Right atrium auricular region (tissue), 2 donors: ENCODE results near the gene SUSD6. TPM values are rescaled to one million over a fixed set of nuclear protein-coding genes. Genes with fewer than 3 reads are reported as not detected.

Experiments
- DNase-seq: peaks from one replicate; pipeline ENCODE4 v3.0.0-alpha.2; 2019; ENCODE audit warnings: low spot score
- H3K27ac ChIP-seq, 2 donors: fragments of 200-600 bp; sonication (generic); 1 replicate in 1 of 2; 2 replicates in 1 of 2; pipeline ENCODE4 v1.5.1; 2016 to 2019
- H3K27me3 ChIP-seq, 2 donors: fragments of 200-600 bp; sonication (generic); one replicate each; pipeline versions ENCODE4 v1.5.1 to v1.6.0; 2017 to 2019
- H3K36me3 ChIP-seq: fragments of 200-600 bp; sonication (generic); one replicate; pipeline ENCODE4 v1.5.1; 2016
- H3K4me1 ChIP-seq, 2 donors: fragments of 200-600 bp; sonication (generic); one replicate each; pipeline versions ENCODE4 v1.5.1 to v1.6.0; 2017 to 2019
- H3K4me3 ChIP-seq, 2 donors: fragments of 200-600 bp; sonication (generic); 1 replicate in 1 of 2; 2 replicates in 1 of 2; pipeline ENCODE4 v1.5.1; 2017 to 2019; ENCODE audit warnings: mild to moderate bottlenecking in 1 of 2, moderate library complexity in 1 of 2
- H3K9me3 ChIP-seq, 2 donors: fragments of 200-600 bp; sonication (generic); one replicate each; pipeline ENCODE4 v1.5.1; 2019
- CTCF ChIP-seq, 2 donors: fragments of 200-600 bp; sonication (generic); IDR thresholded peaks; one replicate each; pipeline ENCODE4 v1.5.1; 2019; ENCODE audit warnings: antibody characterized with exemption in 2 of 2
- total RNA-seq, 2 donors: library from RNA; depleted of rRNA; stranded (reverse); fragments of >200 nt; gene quantifications; one replicate each; pipeline ENCODE4 v1.1.0, GENCODE V29; 2016

The SUSD6 gene
- total RNA-seq, 2 donors from 2014 or later, result 19.2 to 24.7 TPM

- no peak for TF ChIP-seq CTCF (IDR thresholded peaks at IDR 0.05)
- Histone ChIP-seq H3K9me3 (no peaks in the 10 kb centered on the region), H3K27me3 (no peaks in the 10 kb centered on the region), H3K36me3 (no peaks in the 10 kb centered on the region), H3K4me3 (no peak overlapping the region), H3K4me1 (no peaks in the 10 kb centered on the region), H3K27ac (no peak overlapping the region)
- DNase-seq, result no peak
Measured at GRCh38 chr14:69582212-69582611, 29.2 kb upstream of the SUSD6 start.

- no peak for DNase-seq
- no peaks in the 10 kb centered on the region for H3K9me3 ChIP-seq
- H3K4me1 ChIP-seq, result no peaks in the 10 kb centered on the region
- H3K27me3 ChIP-seq, result no peaks in the 10 kb centered on the region
- H3K27ac ChIP-seq, result no peak overlapping the region
- no peak overlapping the region for H3K4me3 ChIP-seq
- H3K36me3 ChIP-seq, result no peaks in the 10 kb centered on the region
- TF ChIP-seq CTCF (IDR thresholded peaks at IDR 0.05), result no peak
Measured at GRCh38 chr14:69582829-69583228, 28.6 kb upstream of the SUSD6 start.

- no peaks in the 10 kb centered on the region for H3K9me3 ChIP-seq
- H3K36me3 ChIP-seq, result no peaks in the 10 kb centered on the region
- no peaks in the 10 kb centered on the region for H3K27me3 ChIP-seq
- no peak for DNase-seq
- no peak overlapping the region for H3K27ac ChIP-seq
- no peaks in the 10 kb centered on the region for H3K4me1 ChIP-seq
- no peak overlapping the region for H3K4me3 ChIP-seq
- no peak for TF ChIP-seq CTCF (IDR thresholded peaks at IDR 0.05)
Measured at GRCh38 chr14:69584389-69584788, 27.0 kb upstream of the SUSD6 start.

GRCh38 chr14:69586404-69586803, 25.0 kb upstream of the SUSD6 start:
- H3K4me1 ChIP-seq, result no peaks in the 10 kb centered on the region
- H3K9me3 ChIP-seq, result no peaks in the 10 kb centered on the region
- no peaks in the 10 kb centered on the region for H3K27me3 ChIP-seq
- no peaks in the 10 kb centered on the region for H3K36me3 ChIP-seq
- DNase-seq, result no peak
- no peak overlapping the region for H3K27ac ChIP-seq
- H3K4me3 ChIP-seq, result no peak overlapping the region
- TF ChIP-seq CTCF (IDR thresholded peaks at IDR 0.05), result no peak

- H3K4me1 ChIP-seq, result no peaks in the 10 kb centered on the region
- no peaks in the 10 kb centered on the region for H3K36me3 ChIP-seq
- H3K27ac ChIP-seq, result no peak overlapping the region
- DNase-seq, result no peak
- H3K4me3 ChIP-seq, result no peak overlapping the region
- H3K27me3 ChIP-seq, result no peaks in the 10 kb centered on the region
- H3K9me3 ChIP-seq, result no peaks in the 10 kb centered on the region
- TF ChIP-seq CTCF (IDR thresholded peaks at IDR 0.05), result no peak
Measured at GRCh38 chr14:69587389-69587788, 24.0 kb upstream of the SUSD6 start.

GRCh38 chr14:69591317-69591716, 20.1 kb upstream of the SUSD6 start:
- H3K9me3 ChIP-seq, result no peaks in the 10 kb centered on the region
- no peaks in the 10 kb centered on the region for H3K36me3 ChIP-seq
- H3K4me3 ChIP-seq, result no peak overlapping the region
- TF ChIP-seq CTCF (IDR thresholded peaks at IDR 0.05), result no peak
- H3K27me3 ChIP-seq, result no peaks in the 10 kb centered on the region
- no peak overlapping the region for H3K27ac ChIP-seq
- peaks cover 0 to 11% of the 10 kb centered on the region in 2 donors for H3K4me1 ChIP-seq
- no peak for DNase-seq
